ENCODE results near the gene MEI4.

The MEI4 gene

GRCh38 chr6:77812304-77812703 is 159.5 kb downstream of the MEI4 start:
- TF ChIP-seq CTCF (IDR thresholded peaks at IDR 0.05; ENCODE audit: low read depth, low read length) = no peak
- no peak overlapping the region for H3K4me3 ChIP-seq (replicated peaks in 1 of 2; ENCODE audit: low read depth in 2 of 2, low read length in 2 of 2)
- no peak for DNase-seq (ENCODE audit: low read depth in 2 of 2)

GRCh38 chr6:77813090-77813489 is 160.3 kb downstream of the MEI4 start:
- DNase-seq (ENCODE audit: low read depth in 2 of 2) = no peak
- TF ChIP-seq CTCF (IDR thresholded peaks at IDR 0.05; ENCODE audit: low read depth, low read length) = no peak

DNA sequence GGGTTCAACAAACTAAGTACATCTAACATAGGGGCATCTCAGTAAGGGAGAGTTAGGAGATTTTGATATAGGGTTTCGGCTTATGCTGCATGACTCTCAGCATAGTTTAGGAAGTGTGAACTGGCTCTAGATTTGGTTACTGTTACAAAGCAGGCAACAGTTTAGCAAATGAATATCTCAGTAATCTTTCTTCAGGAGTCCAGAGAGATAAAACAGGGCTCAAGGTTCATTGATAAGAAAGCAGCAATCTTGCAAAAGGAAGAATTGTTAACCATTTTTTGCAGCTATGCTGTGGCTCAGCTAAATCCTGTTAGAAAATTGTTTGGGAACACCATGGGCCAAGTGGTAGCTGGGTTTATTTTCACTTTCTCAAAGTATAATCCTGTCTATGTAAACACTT is 161.3 kb downstream of the MEI4 start:
- no peak for TF ChIP-seq CTCF (IDR thresholded peaks at IDR 0.05; ENCODE audit: low read depth, low read length)
- no peak overlapping the region for H3K4me3 ChIP-seq (replicated peaks in 1 of 2; ENCODE audit: low read depth in 2 of 2, low read length in 2 of 2)
- no peak for DNase-seq (ENCODE audit: low read depth in 2 of 2)

More at GRCh38 chr6:77813090-77813489, 160.3 kb downstream of the MEI4 start:
- H3K4me3 ChIP-seq (replicated peaks in 1 of 2; ENCODE audit: low read depth in 2 of 2, low read length in 2 of 2) = no peak overlapping the region

GRCh38 chr6:77815531-77815930 is 162.7 kb downstream of the MEI4 start:
- no peak for TF ChIP-seq CTCF (IDR thresholded peaks at IDR 0.05; ENCODE audit: low read depth, low read length)

DNA sequence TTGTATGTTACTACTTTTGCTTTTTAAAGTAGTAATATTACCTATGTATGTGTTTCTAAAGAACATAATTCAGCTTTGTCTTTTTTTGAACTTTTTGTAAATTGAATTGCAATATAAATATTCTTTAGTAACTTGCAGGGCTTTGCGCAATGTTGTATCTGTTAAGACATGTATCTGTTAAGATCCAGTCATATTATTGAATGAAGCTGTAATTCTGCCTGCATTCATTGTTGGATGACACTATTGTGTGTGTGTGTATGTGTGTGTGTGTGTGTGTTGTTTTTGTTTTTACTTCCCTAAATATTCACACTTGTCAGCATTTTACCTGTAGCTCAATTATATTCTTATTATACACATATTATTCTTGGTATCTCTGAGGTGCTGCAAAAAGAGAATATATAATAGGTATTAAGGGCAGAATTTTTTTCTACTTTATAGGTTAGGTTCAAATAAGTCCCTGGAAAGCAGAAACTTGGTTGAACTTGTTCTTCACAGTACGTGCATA is 164.0 kb downstream of the MEI4 start:
- no peak for DNase-seq (ENCODE audit: low read depth in 2 of 2)
- TF ChIP-seq CTCF (IDR thresholded peaks at IDR 0.05; ENCODE audit: low read depth, low read length) = no peak
- no peak overlapping the region for H3K4me3 ChIP-seq (replicated peaks in 1 of 2; ENCODE audit: low read depth in 2 of 2, low read length in 2 of 2)

More at GRCh38 chr6:77815531-77815930, 162.7 kb downstream of the MEI4 start:
- DNase-seq (ENCODE audit: low read depth in 2 of 2) = no peak
- no peak overlapping the region for H3K4me3 ChIP-seq (replicated peaks in 1 of 2; ENCODE audit: low read depth in 2 of 2, low read length in 2 of 2)

- TF ChIP-seq CTCF (IDR thresholded peaks at IDR 0.05; ENCODE audit: low read depth, low read length) = no peak
- H3K4me3 ChIP-seq (replicated peaks in 1 of 2; ENCODE audit: low read depth in 2 of 2, low read length in 2 of 2) = no peak overlapping the region
- no peak for DNase-seq (ENCODE audit: low read depth in 2 of 2)
These were observed 169.4 kb downstream of the MEI4 start for GRCh38 chr6:77822265-77822664.

DNA sequence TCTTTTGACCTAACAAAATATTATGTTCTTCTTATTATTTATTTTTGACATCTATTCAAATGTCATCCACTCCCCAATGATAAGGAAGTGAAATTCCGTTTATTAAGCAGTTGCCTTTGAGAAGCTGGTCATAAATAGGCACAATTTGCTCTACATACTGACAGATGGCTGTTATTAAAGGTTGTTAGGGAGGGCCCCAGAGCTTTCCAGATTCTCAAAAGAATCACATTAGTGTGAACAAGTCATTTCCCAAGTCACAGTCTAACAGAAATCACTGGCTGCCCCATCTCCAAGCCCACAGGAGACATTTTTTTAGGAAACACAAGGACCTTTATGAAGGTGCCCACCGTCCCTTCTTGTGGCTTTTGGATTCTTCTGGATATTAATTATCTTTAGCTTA is 172.4 kb downstream of the MEI4 start:
- H3K4me3 ChIP-seq (replicated peaks in 1 of 2; ENCODE audit: low read depth in 2 of 2, low read length in 2 of 2) = no peak overlapping the region
- DNase-seq (ENCODE audit: low read depth in 2 of 2) = no peak
- TF ChIP-seq CTCF (IDR thresholded peaks at IDR 0.05; ENCODE audit: low read depth, low read length) = no peak
